HG02588 (cell line): Measurements from ENCODE around the gene ARID4B.

Experiments
- ATAC-seq: cut with Tn5 transposase; IDR thresholded peaks from one replicate; pipeline ENCODE4 v1.9.1; 2021; ENCODE audit warnings: mild to moderate bottlenecking, moderate library complexity; ENCODE audit not compliant: unreplicated experiment

The ARID4B gene

DNA sequence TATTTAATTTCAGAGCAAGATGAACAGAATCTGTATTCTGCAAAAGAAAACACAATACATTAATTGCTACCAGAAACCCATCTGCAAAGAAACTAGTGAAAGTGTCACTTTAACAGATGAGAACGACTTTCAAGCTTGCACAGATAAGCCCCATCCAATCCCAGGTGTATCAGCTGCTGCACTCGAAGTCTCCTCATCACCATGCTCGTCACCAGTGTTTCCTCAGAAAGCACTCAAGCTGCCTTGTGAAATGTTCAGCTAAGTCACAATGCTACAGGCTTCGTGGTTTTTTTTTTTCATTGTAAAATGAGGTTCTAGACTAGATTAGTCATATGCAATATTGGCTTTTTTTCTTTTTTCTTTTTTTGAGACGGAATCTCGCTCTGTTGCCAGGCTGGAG, 196.0 kb downstream of the ARID4B start:
- no peak for ATAC-seq

DNA sequence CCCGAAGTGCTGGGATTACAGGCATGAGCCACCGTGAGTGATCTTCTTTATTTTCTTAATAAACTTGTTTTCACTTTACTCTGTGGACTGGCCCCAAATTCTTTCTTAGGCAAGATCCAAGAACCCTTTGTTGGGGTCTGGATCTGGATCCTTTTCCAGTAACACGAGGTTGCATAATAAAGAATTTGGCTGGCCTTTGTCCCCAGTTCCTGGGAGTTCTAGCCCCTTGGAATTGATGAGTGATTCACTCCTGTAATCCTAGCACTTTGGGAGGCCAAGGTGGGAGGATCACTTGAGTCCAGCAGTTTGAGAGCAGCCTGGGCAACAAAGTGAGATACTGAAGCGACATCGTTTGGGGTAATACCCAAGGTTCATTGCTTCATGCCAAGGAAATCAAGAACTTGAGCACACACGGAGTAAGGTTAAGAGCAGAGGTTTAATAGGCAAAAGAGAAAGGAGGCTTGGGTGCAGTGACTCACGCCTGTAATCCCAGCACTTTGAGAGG, 197.2 kb downstream of the ARID4B start:
- no peak for ATAC-seq

DNA sequence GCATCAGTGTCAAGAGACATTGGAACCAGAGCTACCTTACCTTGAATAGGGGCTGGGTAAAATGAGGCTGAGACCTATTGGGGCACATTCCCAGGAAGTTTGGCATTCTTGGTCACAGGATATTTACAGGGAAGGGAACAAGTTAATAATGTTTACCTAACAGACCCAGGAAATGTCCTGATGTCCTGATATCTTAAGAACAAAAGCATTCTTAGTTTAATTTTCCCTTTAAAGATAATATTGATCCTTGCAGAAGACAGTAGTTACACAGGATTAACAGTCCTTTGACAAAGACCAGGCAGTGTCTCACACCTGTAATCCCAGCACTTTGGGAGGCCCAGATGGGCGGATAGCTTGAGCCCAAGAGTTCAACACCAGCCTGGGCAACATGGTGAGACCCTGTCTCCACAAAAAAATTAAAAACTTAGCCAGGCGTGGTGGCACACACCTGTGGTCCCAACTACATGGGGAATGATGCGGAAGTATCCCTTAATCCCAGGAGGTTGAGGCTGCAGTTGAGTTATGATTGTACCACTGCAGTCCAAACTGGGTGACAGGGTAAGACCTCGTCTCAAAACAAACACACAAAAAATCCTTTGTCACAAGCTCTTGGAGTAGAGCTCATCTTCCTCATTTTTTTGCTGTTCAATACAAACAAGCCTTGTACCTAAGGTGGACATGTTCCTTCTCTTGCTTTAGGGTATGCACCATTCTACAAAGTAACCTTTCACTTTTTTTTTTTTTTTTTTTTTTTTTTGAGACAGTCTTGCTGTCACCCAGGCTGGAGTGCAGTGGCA, 198.0 kb downstream of the ARID4B start:
- ATAC-seq, result no peak

DNA sequence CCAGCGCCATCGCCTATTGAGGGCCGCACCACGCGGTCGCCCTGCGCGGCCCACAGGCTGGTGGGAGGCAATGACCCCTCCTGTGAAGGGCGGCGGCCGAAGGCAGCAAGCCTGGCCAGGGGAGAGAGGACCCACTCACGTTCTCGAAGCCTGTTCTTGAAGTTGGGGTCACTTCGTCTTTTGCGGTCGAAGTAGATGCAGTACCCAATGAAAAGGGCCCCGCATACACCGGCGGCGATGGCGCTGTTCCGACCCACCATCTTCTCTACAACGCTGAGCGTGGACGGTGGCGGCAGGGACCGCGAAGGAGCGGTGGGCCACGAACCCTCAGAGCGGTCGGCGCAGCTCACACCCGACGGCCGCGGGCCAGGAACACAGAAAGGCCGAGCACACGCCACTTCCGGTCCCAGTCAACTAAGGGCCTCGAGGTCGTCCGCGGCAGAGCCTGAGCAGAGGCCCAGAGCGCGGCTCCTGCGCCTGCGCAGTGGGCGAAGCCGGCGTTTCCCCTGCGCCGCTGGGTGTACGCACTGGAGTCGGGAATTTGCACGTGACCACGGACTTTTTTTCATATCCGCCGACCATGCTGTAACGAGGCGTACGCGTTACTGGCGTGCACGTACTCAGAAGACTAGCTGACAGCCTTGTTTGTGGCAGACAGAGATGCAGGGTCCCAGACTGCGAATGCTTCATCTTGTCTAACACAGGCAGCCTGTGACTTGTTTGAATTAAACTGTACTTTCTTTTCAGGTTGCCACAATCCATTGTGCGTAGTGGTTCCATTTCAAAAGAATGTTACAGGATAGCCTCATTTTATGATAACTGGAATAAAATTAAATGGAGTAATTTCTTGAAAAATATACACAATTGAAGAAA, 199.3 kb downstream of the ARID4B start, which contains the start of gene TOMM20:
TSS of gene TOMM20 (minus strand) at position 382 of the 873 bp plus-strand sequence. CDS start at position 260, 122 bp downstream.
- ATAC-seq, result peak; percentile 92

DNA sequence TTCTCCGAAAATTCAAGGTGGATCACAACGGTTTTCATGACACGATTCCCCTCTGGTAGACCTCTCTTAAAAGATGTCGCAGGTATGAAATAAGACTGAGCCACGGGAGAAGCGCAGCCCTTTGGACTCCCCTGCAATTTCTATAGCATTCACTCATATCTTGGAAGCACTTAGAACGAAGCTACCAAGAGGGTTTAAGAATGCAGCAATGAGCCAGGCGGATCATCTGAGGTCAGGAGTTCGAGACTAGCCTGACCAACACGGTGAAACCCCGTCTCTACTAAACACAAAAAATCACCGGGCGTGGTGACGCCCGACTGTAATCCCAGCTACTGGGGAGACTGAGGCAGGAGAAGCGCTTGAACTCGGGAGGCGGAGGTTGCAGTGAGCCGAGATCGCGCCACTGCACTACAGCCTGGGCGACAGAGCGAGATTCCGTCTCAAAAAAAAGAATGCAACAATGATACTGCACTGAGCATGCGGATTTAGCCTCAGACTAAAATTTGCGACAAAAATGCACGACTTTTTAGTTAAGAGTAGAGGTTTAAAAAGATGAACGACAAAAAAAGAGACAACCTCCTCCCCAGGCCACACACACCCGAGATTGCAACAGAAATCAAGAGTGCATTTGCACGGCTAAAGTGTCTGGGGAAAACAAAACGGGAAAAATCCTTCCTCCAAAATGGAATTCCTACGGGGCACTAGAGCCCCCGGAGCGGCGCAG, 200.1 kb downstream of the ARID4B start:
- ATAC-seq, result no peak

DNA sequence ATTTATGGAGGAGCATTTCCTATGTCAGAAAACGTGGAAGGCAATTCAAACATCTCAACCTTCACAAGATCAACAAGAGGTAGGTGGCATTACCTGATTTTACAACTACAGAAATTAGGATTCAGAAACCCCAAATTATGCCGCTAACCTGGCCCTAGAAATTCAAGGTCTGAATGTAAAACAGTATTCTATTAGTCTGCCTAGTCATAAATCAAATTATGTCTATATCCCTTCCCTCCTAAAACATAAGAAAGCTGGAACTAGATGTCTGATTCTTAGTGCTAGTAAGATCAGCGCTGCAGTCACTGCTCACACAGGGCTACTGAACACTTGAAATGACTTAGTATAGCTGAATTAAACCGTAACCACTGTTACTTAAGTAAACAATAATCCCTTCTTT, 200.8 kb downstream of the ARID4B start:
- no peak for ATAC-seq

DNA sequence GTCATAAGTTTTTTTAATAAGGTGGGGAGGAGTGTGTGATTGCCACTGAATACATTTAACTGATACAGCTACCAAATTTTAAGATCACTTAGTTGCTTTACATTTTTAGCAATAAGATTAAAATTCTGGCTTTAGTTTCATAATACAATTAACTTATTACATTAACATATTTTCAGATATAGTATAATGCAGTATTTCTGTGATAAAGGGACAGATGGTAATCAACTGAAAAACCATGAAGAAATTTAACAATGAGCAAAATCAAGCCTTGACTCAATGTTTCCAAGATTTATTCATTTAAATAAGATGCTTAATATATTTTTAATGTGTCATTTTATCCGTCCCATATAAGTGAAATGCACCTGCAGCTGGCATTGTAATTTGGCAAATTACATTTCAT, 203.3 kb downstream of the ARID4B start:
- no peak for ATAC-seq

DNA sequence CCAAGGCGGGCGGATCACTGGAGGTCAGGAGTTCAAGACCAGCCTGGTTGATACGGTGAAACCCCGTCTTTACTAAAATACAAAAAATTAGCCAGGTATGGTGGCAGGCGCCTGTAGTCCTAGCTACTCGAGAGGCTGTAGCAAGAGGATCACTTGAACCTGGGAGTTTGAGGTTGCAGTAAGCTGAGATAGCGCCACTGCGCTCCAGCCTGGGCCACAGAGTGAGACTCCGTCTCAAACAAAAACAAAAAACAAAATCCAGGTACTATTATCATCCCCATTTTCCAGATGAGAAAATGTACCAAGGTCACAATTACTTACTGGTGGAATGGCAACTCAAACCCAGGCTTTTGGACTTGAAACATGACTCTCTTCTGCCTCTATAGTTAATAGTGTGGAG, 203.9 kb downstream of the ARID4B start:
- ATAC-seq, result no peak

DNA sequence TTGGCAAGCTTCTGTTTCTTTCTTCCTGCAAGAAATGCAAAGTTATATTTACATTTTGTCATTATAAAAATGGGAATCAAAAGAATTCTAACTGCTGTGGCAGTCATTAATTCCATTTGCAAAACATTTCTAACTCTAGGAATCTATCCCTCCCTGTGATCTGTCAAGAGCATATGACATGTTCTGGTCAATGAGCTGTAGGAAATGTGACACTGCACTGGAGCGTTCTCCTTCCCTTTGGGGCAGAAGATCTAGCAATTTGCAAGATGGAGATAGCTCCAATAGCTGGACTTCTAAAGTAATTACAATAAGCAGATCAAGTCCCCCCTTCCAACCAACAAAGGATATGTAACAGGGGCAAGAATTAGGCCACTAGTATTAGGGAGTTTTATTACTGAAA, 205.6 kb downstream of the ARID4B start:
- no peak for ATAC-seq
